ENCODE data around the gene KLRC2.

- no peak for TF ChIP-seq CTCF (IDR thresholded peaks at IDR 0.05)
- no peak for TF ChIP-seq POLR2A (IDR thresholded peaks at IDR 0.05)
These were observed 49.0 kb downstream of the KLRC2 start for GRCh38 chr12:10386857-10387256.

Measured in prostate gland (tissue), 2 donors.